Measurements from ENCODE around the gene CD9.
"Not testable (repeated sequence)": the region's sequence is repeated elsewhere in the genome, so short reads cannot be mapped to it uniquely, and the experiment has no call there.

DNA sequence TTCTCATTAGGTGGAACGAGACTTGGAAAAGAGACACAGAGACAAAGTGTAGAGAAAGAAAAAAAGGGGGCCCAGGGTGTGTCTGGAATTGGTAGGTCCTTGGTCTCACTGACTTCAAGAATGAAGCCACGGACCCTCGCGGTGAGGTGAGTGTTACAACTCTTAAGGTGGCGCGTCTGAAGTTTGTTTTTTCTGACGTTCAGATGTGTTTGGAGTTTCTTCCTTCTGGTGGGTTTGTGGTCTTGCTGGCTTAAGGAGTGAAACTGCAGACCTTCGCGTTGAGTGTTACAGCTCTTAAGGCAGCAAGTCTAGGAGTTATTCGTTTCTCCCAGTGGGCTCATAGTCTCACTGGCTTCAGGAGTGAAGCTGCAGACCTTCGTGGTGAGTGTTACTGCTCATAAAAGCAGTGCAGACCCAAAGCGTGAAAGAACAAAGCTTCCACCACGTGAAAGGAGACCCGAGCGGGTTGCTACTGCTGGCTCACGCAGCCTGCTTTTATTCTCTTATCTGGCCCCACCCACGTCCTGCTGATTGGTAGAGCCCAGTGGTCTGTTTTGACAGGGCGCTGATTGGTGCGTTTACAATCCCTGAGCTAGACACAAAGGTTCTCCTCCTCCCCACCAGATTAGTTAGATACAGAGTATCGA, 10.1 kb upstream of the CD9 start:
- TF ChIP-seq, protein P1, sequence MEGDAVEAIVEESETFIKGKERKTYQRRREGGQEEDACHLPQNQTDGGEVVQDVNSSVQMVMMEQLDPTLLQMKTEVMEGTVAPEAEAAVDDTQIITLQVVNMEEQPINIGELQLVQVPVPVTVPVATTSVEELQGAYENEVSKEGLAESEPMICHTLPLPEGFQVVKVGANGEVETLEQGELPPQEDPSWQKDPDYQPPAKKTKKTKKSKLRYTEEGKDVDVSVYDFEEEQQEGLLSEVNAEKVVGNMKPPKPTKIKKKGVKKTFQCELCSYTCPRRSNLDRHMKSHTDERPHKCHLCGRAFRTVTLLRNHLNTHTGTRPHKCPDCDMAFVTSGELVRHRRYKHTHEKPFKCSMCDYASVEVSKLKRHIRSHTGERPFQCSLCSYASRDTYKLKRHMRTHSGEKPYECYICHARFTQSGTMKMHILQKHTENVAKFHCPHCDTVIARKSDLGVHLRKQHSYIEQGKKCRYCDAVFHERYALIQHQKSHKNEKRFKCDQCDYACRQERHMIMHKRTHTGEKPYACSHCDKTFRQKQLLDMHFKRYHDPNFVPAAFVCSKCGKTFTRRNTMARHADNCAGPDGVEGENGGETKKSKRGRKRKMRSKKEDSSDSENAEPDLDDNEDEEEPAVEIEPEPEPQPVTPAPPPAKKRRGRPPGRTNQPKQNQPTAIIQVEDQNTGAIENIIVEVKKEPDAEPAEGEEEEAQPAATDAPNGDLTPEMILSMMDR (optimal IDR thresholded peaks at IDR 0.05 in 1 of 3, IDR thresholded peaks at IDR 0.05 in 1 of 3, conservative IDR thresholded peaks at IDR 0.05 in 1 of 3; ENCODE audit: extremely low read depth in 1 of 3, insufficient read depth in 2 of 3, low read length in 3 of 3), result not testable (repeated sequence)
- TF ChIP-seq EZH2 (IDR thresholded peaks at IDR 0.05; ENCODE audit: low read length), result not testable (repeated sequence)
